Retinal pigment epithelial cell (primary cell): ENCODE results near the gene ACVR2B.

Experiments
- DNase-seq: peaks from one replicate; pipeline ENCODE4 v3.0.0-alpha.2; 2010; ENCODE audit warnings: low read depth
- H3K4me3 ChIP-seq: 2 replicates; pipeline ENCODE4 v1.5.1; 2011; ENCODE audit warnings: mild to moderate bottlenecking, low read length, control low read depth, moderate library complexity
- CTCF ChIP-seq: conservative IDR thresholded peaks from 2 replicates; pipeline ENCODE4 v1.5.1; 2011; ENCODE audit warnings: low read depth, low read length, control low read depth, inconsistent platforms

Gene ACVR2B

DNA sequence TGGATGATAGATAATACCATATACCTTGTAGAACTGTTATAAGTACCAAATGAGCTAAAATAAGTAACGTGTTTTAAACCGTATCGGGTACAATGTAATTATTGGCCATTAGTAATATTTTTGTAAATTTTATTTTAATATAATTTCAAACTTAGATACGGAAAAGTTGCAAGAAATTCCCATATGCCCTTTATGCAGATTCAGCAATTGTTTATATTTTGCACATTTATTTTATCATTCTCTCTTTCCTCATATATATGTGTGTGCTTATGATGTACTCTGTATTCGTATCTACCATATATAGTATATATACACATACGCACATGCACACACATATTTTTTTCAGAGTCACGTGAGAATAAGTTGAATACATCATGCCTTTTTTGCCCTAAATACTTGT is 80.9 kb downstream of the ACVR2B start:
- H3K4me3 ChIP-seq: no peak overlapping the region
- no peak for DNase-seq
- TF ChIP-seq CTCF: no peak

DNA sequence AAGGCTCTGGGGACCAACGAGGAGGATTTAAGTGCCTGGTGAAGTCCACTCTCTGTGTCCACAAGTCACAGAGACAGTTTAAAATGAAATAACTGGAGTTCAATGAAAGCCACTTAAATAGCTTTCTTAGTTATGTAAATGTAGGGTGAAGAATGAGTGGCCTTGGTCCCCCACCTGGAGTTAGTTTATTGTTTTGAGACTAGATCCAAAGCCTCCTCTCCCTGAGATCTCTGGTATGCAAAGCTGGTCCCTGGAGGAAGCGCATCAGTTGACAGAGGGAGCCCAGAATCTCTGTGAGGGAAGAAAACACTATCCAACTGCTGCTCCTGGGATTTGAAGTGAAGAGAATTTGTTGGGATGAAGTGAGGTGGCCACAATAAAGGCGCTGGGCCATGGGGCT is 83.0 kb downstream of the ACVR2B start:
- DNase-seq: no peak
- TF ChIP-seq CTCF: no peak

GRCh38 chr3:38538773-38539353 is 85.2 kb downstream of the ACVR2B start:
- TF ChIP-seq CTCF: no peak
- H3K4me3 ChIP-seq: no peak overlapping the region
- no peak for DNase-seq

More for the DNA sequence above, 83.0 kb downstream of the ACVR2B start:
- H3K4me3 ChIP-seq: no peak overlapping the region

DNA sequence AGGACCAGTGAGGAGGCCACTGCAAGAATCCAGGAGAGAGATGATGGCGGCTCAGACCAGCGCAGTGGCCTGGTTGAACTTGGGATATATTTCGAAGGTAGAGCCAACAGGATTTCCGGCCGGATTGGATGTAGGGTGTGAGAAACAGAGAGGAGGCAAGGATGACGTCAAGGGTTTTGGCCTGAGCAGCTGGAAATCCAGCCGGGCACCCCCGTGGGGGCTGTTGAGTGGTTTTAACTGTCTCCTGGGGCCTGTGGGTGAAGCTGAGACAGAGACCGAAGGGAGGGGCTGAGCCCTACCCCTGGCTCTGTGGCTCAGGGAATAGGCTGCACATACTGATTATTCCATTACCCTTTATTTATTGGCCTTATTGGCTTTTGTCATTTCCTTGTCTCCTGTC is 88.1 kb downstream of the ACVR2B start:
- no peak overlapping the region for H3K4me3 ChIP-seq
- no peak for DNase-seq
- TF ChIP-seq CTCF: no peak
